Peyer's patch (tissue), 4 donors: ENCODE data around the gene EPHA5. TPM values are rescaled to one million over a fixed set of nuclear protein-coding genes. Genes with fewer than 3 reads are reported as not detected.

Source experiments
- DNase-seq, 3 donors: peaks; one replicate each; pipeline ENCODE4 v3.0.0-alpha.2; 2017 to 2019
- H3K27ac ChIP-seq, 4 donors: fragments of 200-600 bp; sonication (generic); one replicate each; pipeline ENCODE4 v1.5.1; 2016 to 2019
- H3K27me3 ChIP-seq, 2 donors: fragments of 200-600 bp; sonication (generic); one replicate each; pipeline ENCODE4 v1.5.1; 2019
- H3K36me3 ChIP-seq, 3 donors: fragments of 200-600 bp; sonication (generic); one replicate each; pipeline ENCODE4 v1.5.1; 2016 to 2019
- H3K4me1 ChIP-seq, 4 donors: fragments of 200-600 bp; sonication (generic); one replicate each; pipeline ENCODE4 v1.5.1; 2016 to 2019
- H3K4me3 ChIP-seq, 4 donors: fragments of 200-600 bp; sonication (generic); 1 replicate in 3 of 4; 2 replicates in 1 of 4; pipeline ENCODE4 v1.5.1; 2016 to 2019; ENCODE audit warnings: mild to moderate bottlenecking in 1 of 4
- H3K9me3 ChIP-seq, 4 donors: fragments of 200-600 bp; sonication (generic); one replicate each; pipeline ENCODE4 v1.5.1; 2016 to 2019; ENCODE audit warnings: mild to moderate bottlenecking in 1 of 4
- POLR2A ChIP-seq, 2 donors: fragments of 450-650 bp; IDR thresholded peaks; one replicate each; pipeline ENCODE4 v1.5.1; 2017; ENCODE audit warnings: antibody characterized with exemption in 2 of 2, mild to moderate bottlenecking in 2 of 2, moderate library complexity in 2 of 2
- total RNA-seq, 4 donors: library from RNA; depleted of rRNA; stranded (reverse); fragments of >200 nt; gene quantifications; one replicate each; pipeline ENCODE4 v1.1.0, GENCODE V29; 2016
- TF ChIP-seq, protein P1 (sequence below), 6 experiments: fragments of 450-650 bp in 4 of 6; fragments of 200-600 bp in 2 of 6; sonication (generic) in 1 of 6; IDR thresholded peaks; one replicate each; pipeline ENCODE4 v1.5.1; 2017 to 2019; ENCODE audit warnings: antibody characterized with exemption in 6 of 6, mild to moderate bottlenecking in 3 of 6, moderate library complexity in 1 of 6

The EPHA5 gene
- total RNA-seq, 4 donors from 2014 or later: 0.09 TPM; not detected in 3

DNA sequence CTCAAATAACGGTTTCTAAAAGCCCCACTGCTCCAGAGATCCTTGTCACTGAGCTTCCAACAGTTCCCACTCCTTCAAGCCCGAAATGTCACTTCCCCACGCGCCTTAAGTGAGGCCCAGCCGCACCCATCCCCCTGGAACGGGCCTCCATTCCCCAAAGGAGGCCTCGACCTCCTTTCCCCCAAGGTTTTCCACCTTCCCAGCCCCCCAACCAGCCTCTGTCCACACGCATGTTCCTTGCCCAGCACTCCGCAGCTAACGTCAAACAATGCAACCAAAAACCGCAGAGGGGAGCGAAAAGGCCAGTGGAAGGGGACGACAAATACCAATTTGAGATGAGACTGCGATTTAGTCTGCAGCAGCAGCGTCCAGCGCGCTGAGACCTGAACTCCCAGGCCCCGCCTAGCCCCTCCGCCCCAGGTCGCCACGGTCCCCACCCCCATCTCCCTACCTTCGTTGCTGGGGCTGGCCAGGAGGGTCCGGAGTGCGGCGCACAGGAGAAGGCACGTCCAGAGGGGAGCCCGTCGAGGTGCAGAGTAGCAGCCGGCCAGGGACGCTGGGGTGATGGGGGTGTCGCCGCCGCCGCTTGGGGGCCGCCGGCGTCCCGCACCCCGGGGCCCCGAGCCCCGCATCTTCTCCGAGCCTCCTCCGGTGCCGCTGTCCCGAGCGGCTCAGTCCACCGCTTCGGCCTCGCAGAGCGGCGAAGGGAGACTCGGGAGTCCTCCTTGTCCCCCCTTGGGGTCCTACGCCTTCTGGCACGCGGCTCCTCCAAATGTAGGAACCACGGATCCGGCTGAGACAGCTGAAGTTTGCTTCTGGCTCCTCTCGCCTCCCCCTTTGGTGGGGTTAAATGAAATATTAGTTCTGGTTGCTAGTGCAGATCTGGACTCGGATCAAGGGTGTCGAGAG, 924 bp downstream of the EPHA5 start:
- peak in 1 of 3 donors; percentile 44 for DNase-seq
- peaks cover 0 to 10% (median 0%) of the 10 kb centered on the region in 4 donors for H3K4me1 ChIP-seq
- no peaks in the 10 kb centered on the region for H3K9me3 ChIP-seq
- H3K27me3 ChIP-seq: peaks cover 0 to 16% of the 10 kb centered on the region in 2 donors
- no peak overlapping the region for H3K27ac ChIP-seq
- no peak for TF ChIP-seq POLR2A (IDR thresholded peaks at IDR 0.05)
- TF ChIP-seq, protein P1, sequence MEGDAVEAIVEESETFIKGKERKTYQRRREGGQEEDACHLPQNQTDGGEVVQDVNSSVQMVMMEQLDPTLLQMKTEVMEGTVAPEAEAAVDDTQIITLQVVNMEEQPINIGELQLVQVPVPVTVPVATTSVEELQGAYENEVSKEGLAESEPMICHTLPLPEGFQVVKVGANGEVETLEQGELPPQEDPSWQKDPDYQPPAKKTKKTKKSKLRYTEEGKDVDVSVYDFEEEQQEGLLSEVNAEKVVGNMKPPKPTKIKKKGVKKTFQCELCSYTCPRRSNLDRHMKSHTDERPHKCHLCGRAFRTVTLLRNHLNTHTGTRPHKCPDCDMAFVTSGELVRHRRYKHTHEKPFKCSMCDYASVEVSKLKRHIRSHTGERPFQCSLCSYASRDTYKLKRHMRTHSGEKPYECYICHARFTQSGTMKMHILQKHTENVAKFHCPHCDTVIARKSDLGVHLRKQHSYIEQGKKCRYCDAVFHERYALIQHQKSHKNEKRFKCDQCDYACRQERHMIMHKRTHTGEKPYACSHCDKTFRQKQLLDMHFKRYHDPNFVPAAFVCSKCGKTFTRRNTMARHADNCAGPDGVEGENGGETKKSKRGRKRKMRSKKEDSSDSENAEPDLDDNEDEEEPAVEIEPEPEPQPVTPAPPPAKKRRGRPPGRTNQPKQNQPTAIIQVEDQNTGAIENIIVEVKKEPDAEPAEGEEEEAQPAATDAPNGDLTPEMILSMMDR (IDR thresholded peaks at IDR 0.05): no peak
- peak overlapping the region in 2 of 4 donors; percentile 34 to 37 for H3K4me3 ChIP-seq
- no peaks in the 10 kb centered on the region for H3K36me3 ChIP-seq

GRCh38 chr4:65668201-65669089, 1.8 kb downstream of the EPHA5 start:
- peaks cover 0 to 10% (median 0%) of the 10 kb centered on the region in 4 donors for H3K4me1 ChIP-seq
- no peaks in the 10 kb centered on the region for H3K36me3 ChIP-seq
- no peaks in the 10 kb centered on the region for H3K9me3 ChIP-seq
- H3K27me3 ChIP-seq: peaks cover 0 to 16% of the 10 kb centered on the region in 2 donors
- peak overlapping the region in 1 of 4 donors; percentile 23 for H3K4me3 ChIP-seq
- H3K27ac ChIP-seq: no peak overlapping the region
- TF ChIP-seq, protein P1 (IDR thresholded peaks at IDR 0.05): no peak
- TF ChIP-seq POLR2A (IDR thresholded peaks at IDR 0.05): no peak
- DNase-seq: no peak

GRCh38 chr4:65667506-65668041, 2.7 kb downstream of the EPHA5 start:
- peaks cover 0 to 10% (median 0%) of the 10 kb centered on the region in 4 donors for H3K4me1 ChIP-seq
- H3K4me3 ChIP-seq: peak overlapping the region in 1 of 4 donors; percentile 23
- H3K9me3 ChIP-seq: no peaks in the 10 kb centered on the region
- no peaks in the 10 kb centered on the region for H3K36me3 ChIP-seq
- H3K27ac ChIP-seq: no peak overlapping the region
- no peak for TF ChIP-seq POLR2A (IDR thresholded peaks at IDR 0.05)
- TF ChIP-seq, protein P1 (IDR thresholded peaks at IDR 0.05): no peak
- peaks cover 0 to 16% of the 10 kb centered on the region in 2 donors for H3K27me3 ChIP-seq
- DNase-seq: no peak

DNA sequence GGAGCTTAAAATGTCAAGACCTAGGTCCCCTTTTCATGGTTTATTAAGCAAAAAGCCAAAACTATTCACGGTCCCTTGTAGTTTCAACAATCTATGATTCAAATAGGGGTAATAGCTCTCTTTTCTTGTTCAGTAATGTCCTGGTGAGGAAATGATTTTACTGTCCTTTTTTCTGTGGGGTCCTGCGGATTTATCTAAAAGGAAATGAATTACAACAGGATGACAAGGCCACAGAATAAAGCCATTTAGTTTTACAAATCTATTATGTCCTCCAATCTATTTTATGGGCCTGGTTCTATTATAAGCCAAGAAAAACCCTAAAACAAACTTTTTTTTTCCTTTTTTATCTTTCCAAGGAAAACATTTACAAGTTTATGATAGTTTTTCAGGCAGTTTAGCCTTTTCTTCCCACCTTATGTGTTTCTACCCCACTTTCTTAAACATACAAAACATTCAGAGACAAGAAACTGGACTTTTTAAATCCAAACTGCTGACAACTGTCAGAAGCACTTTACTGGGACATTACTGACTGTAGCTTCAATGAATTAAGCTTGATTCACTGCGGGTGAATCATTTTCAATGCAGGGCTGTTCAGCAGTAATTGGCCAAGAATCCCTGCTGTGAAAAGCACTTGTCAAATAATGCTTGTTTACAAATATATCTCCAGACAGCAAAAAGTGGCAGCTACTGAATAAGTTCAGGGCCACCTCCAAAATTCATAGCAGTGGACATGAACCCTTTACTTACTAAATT, 4.3 kb downstream of the EPHA5 start:
- Histone ChIP-seq H3K4me3 (no peak overlapping the region), H3K36me3 (no peaks in the 10 kb centered on the region), H3K27ac (no peak overlapping the region), H3K27me3 (peaks cover 0 to 16% of the 10 kb centered on the region in 2 donors), H3K4me1 (peaks cover 0 to 10% (median 0%) of the 10 kb centered on the region in 4 donors), H3K9me3 (no peaks in the 10 kb centered on the region)
- TF ChIP-seq, protein P1 (IDR thresholded peaks at IDR 0.05): no peak
- no peak for TF ChIP-seq POLR2A (IDR thresholded peaks at IDR 0.05)
- no peak for DNase-seq

DNA sequence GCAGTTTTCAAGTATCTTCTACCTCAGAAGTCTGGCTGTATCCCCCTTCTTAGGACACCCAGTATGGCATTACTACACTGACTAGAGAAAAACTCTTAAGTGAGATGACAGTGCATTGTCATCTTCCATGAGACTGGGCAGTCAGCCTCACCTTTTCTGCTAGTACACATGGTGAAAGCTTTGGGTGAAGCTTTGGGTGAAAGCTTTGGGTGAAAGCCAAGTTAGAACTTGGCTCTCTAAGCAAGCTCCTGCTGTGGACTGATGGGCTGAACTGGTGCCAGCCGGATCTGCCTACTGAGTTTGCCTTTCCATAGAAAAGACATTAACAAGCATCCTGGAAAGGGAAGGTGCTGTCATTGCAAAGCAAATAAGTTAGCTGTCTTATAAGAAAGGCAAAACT, 8.8 kb downstream of the EPHA5 start:
- Histone ChIP-seq H3K27ac (no peak overlapping the region), H3K4me3 (no peak overlapping the region), H3K9me3 (no peaks in the 10 kb centered on the region), H3K4me1 (no peaks in the 10 kb centered on the region), H3K27me3 (no peaks in the 10 kb centered on the region), H3K36me3 (no peaks in the 10 kb centered on the region)
- TF ChIP-seq, protein P1 (IDR thresholded peaks at IDR 0.05): no peak
- TF ChIP-seq POLR2A (IDR thresholded peaks at IDR 0.05): no peak
- DNase-seq: no peak
